Nephron (organoid): ENCODE results near the gene UROC1.

Experiments
- H3K27ac Mint-ChIP-seq, 3 experiments: 2 replicates each; pipeline ENCODE4 v1.8.0; 2020; ENCODE audit warnings: mixed read lengths in 3 of 3, mild to moderate bottlenecking in 2 of 3, moderate library complexity in 1 of 3
- H3K27me3 Mint-ChIP-seq: 2 replicates; pipeline ENCODE4 v1.8.0; 2021; ENCODE audit warnings: low read depth, mild to moderate bottlenecking, moderate library complexity, mixed read lengths
- H3K36me3 Mint-ChIP-seq: 2 replicates; pipeline ENCODE4 v1.8.0; 2020; ENCODE audit warnings: low read depth, mixed read lengths
- H3K4me1 Mint-ChIP-seq: 2 replicates; pipeline ENCODE4 v1.8.0; 2020; ENCODE audit warnings: mixed read lengths
- H3K4me3 Mint-ChIP-seq, 3 experiments: 2 replicates each; pipeline ENCODE4 v1.8.0; 2020; ENCODE audit warnings: mild to moderate bottlenecking in 3 of 3, mixed read lengths in 3 of 3, moderate library complexity in 2 of 3
- H3K9me3 Mint-ChIP-seq: 2 replicates; pipeline ENCODE4 v1.8.0; 2020; ENCODE audit warnings: mixed read lengths
- TF ChIP-seq, protein P1 (sequence below), 3 experiments: fragments of 200-600 bp; sonication (generic); IDR thresholded peaks; one replicate each; pipeline ENCODE4 v1.5.0; 2021; ENCODE audit warnings: antibody characterized with exemption in 3 of 3; ENCODE audit not compliant: unreplicated experiment in 3 of 3

The UROC1 gene

GRCh38 chr3:126556637-126557414 lies 39.3 kb upstream of the UROC1 start:
- no peaks in the 10 kb centered on the region for H3K36me3 Mint-ChIP-seq
- H3K9me3 Mint-ChIP-seq = peaks cover 4% of the 10 kb centered on the region
- H3K4me1 Mint-ChIP-seq = peaks cover 4% of the 10 kb centered on the region
- H3K27me3 Mint-ChIP-seq = no peaks in the 10 kb centered on the region
- no peak overlapping the region for H3K4me3 Mint-ChIP-seq
- no peak overlapping the region for H3K27ac Mint-ChIP-seq
- TF ChIP-seq, protein P1, sequence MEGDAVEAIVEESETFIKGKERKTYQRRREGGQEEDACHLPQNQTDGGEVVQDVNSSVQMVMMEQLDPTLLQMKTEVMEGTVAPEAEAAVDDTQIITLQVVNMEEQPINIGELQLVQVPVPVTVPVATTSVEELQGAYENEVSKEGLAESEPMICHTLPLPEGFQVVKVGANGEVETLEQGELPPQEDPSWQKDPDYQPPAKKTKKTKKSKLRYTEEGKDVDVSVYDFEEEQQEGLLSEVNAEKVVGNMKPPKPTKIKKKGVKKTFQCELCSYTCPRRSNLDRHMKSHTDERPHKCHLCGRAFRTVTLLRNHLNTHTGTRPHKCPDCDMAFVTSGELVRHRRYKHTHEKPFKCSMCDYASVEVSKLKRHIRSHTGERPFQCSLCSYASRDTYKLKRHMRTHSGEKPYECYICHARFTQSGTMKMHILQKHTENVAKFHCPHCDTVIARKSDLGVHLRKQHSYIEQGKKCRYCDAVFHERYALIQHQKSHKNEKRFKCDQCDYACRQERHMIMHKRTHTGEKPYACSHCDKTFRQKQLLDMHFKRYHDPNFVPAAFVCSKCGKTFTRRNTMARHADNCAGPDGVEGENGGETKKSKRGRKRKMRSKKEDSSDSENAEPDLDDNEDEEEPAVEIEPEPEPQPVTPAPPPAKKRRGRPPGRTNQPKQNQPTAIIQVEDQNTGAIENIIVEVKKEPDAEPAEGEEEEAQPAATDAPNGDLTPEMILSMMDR (IDR thresholded peaks at IDR 0.05; ENCODE audit: unreplicated experiment in 3 of 3) = no peak

GRCh38 chr3:126555795-126556636 lies 38.4 kb upstream of the UROC1 start:
- Mint-ChIP-seq H3K27ac (no peak overlapping the region), H3K4me3 (no peak overlapping the region)
- TF ChIP-seq, protein P1 (IDR thresholded peaks at IDR 0.05; ENCODE audit: unreplicated experiment in 3 of 3) = no peak

GRCh38 chr3:126554560-126555525 lies 37.3 kb upstream of the UROC1 start:
- H3K4me1 Mint-ChIP-seq = peaks cover 13% of the 10 kb centered on the region
- no peak overlapping the region for H3K27ac Mint-ChIP-seq
- no peak overlapping the region for H3K4me3 Mint-ChIP-seq
- H3K27me3 Mint-ChIP-seq = peaks cover 7% of the 10 kb centered on the region
- TF ChIP-seq, protein P1 (IDR thresholded peaks at IDR 0.05; ENCODE audit: unreplicated experiment in 3 of 3) = no peak
- no peaks in the 10 kb centered on the region for H3K36me3 Mint-ChIP-seq
- H3K9me3 Mint-ChIP-seq = no peaks in the 10 kb centered on the region

More at GRCh38 chr3:126555795-126556636, 38.4 kb upstream of the UROC1 start:
- Mint-ChIP-seq H3K4me1 (peaks cover 10% of the 10 kb centered on the region), H3K27me3 (peaks cover under 1% of the 10 kb centered on the region), H3K9me3 (no peaks in the 10 kb centered on the region), H3K36me3 (no peaks in the 10 kb centered on the region)

- no peaks in the 10 kb centered on the region for H3K9me3 Mint-ChIP-seq
- H3K4me1 Mint-ChIP-seq = peaks cover 13% of the 10 kb centered on the region
- TF ChIP-seq, protein P1 (IDR thresholded peaks at IDR 0.05; ENCODE audit: unreplicated experiment in 3 of 3) = no peak
These were observed 35.9 kb upstream of the UROC1 start for GRCh38 chr3:126553284-126554084.

GRCh38 chr3:126552688-126553283 lies 35.2 kb upstream of the UROC1 start:
- H3K9me3 Mint-ChIP-seq = no peaks in the 10 kb centered on the region
- H3K4me1 Mint-ChIP-seq = peaks cover 13% of the 10 kb centered on the region
- H3K27me3 Mint-ChIP-seq = peaks cover 11% of the 10 kb centered on the region
- H3K4me3 Mint-ChIP-seq = no peak overlapping the region
- H3K27ac Mint-ChIP-seq = no peak overlapping the region
- no peaks in the 10 kb centered on the region for H3K36me3 Mint-ChIP-seq
- TF ChIP-seq, protein P1 (IDR thresholded peaks at IDR 0.05; ENCODE audit: unreplicated experiment in 3 of 3) = no peak

More at GRCh38 chr3:126553284-126554084, 35.9 kb upstream of the UROC1 start:
- Mint-ChIP-seq H3K27ac (no peak overlapping the region), H3K36me3 (no peaks in the 10 kb centered on the region), H3K4me3 (no peak overlapping the region), H3K27me3 (peaks cover 11% of the 10 kb centered on the region)
